Hepatocyte (in vitro differentiated cells): ENCODE data around the gene CREB5.

ENCODE experiments used
- EZH2 ChIP-seq: fragments of 200-600 bp; sonication (generic); IDR thresholded peaks from 2 replicates; pipeline ENCODE4 v1.6.1; 2016; ENCODE audit warnings: antibody characterized with exemption, mild to moderate bottlenecking, borderline replicate concordance
- EZH2phosphoT487 ChIP-seq: fragments of 200-600 bp; sonication (generic); IDR thresholded peaks from one replicate; pipeline ENCODE4 v1.6.1; 2018; ENCODE audit warnings: antibody characterized with exemption, mild to moderate bottlenecking, low read depth, moderate library complexity; ENCODE audit not compliant: unreplicated experiment, severe bottlenecking
- TF ChIP-seq, protein P1 (sequence below): fragments of 200-600 bp; sonication (generic); IDR thresholded peaks from 2 replicates; pipeline ENCODE4 v1.5.1; 2016; ENCODE audit warnings: antibody characterized with exemption, mild to moderate bottlenecking; ENCODE audit not compliant: poor library complexity

DNA sequence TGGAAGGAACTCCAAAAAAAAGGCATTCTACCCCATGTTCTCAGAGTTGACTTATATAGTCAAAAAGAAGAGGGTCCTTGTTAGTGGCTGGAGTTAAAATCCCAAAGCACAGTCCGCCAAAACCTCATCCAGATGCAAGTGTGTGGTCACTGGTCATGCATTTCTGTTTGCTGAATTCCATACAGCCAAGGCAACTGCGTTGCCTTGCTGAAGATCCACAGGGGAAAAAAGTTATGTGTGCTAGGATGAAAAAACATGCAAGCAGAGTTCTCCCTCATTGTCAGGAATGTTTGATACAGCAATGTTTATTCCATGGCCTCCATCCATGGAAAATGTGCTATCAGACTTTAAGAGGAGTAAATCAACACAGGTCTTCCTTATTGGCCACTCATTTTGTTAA, 213.1 kb downstream of the CREB5 start:
- TF ChIP-seq, protein P1, sequence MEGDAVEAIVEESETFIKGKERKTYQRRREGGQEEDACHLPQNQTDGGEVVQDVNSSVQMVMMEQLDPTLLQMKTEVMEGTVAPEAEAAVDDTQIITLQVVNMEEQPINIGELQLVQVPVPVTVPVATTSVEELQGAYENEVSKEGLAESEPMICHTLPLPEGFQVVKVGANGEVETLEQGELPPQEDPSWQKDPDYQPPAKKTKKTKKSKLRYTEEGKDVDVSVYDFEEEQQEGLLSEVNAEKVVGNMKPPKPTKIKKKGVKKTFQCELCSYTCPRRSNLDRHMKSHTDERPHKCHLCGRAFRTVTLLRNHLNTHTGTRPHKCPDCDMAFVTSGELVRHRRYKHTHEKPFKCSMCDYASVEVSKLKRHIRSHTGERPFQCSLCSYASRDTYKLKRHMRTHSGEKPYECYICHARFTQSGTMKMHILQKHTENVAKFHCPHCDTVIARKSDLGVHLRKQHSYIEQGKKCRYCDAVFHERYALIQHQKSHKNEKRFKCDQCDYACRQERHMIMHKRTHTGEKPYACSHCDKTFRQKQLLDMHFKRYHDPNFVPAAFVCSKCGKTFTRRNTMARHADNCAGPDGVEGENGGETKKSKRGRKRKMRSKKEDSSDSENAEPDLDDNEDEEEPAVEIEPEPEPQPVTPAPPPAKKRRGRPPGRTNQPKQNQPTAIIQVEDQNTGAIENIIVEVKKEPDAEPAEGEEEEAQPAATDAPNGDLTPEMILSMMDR: no peak
- TF ChIP-seq EZH2 (no peak), EZH2phosphoT487 (no peak)
